ENCODE results near the gene FLG.
A peak's percentile ranks its signal among the peaks of the same experiment; 100 is the strongest.
"Not testable (repeated sequence)": the region's sequence is repeated elsewhere in the genome, so short reads cannot be mapped to it uniquely, and the experiment has no call there.

FLG gene

GRCh38 chr1:152325111-152325510 lies at the start of gene FLG:
Gene FLG, minus strand, starts transcription at chr1:152325239. Its CDS starts 9,783 bp downstream, at chr1:152315456.
- no peak for FAIRE-seq

GRCh38 chr1:152374451-152374850 lies 49.4 kb upstream of the FLG start:
- no peak for FAIRE-seq

- FAIRE-seq: no peak
Observed at GRCh38 chr1:152372672-152373071, 47.6 kb upstream of the FLG start.

- FAIRE-seq: no peak
Observed at GRCh38 chr1:152367436-152367835, 42.4 kb upstream of the FLG start.

GRCh38 chr1:152359906-152360305 lies 34.9 kb upstream of the FLG start, which contains the start of gene FLG2:
Gene FLG2, minus strand, starts transcription at chr1:152360006. Its CDS starts 1,122 bp downstream, at chr1:152358884.
- FAIRE-seq: no peak

GRCh38 chr1:152356736-152357135 lies 31.7 kb upstream of the FLG start:
- no peak for FAIRE-seq

GRCh38 chr1:152349611-152350010 lies 24.6 kb upstream of the FLG start:
- no peak for FAIRE-seq

- FAIRE-seq: no peak
Observed at GRCh38 chr1:152348447-152348846, 23.4 kb upstream of the FLG start.

GRCh38 chr1:152347116-152347728 lies 22.2 kb upstream of the FLG start:
- peak; percentile 61 for FAIRE-seq

- no peak for FAIRE-seq
Observed at GRCh38 chr1:152344438-152344837, 19.4 kb upstream of the FLG start.

GRCh38 chr1:152343006-152343405 lies 18.0 kb upstream of the FLG start:
- FAIRE-seq: no peak

- no peak for FAIRE-seq
Observed at GRCh38 chr1:152335399-152335798, 10.4 kb upstream of the FLG start.

- no peak for FAIRE-seq
Observed at GRCh38 chr1:152328801-152329391, 3.9 kb upstream of the FLG start.

- FAIRE-seq: no peak
Observed at GRCh38 chr1:152313970-152314369, 11.1 kb downstream of the FLG start.

- FAIRE-seq: no peak
Observed at GRCh38 chr1:152313319-152313801, 11.7 kb downstream of the FLG start.

GRCh38 chr1:152312169-152312568 lies 12.9 kb downstream of the FLG start:
- not testable (repeated sequence) for FAIRE-seq

- FAIRE-seq: no peak
Observed at GRCh38 chr1:152309955-152310354, 15.1 kb downstream of the FLG start.

- FAIRE-seq: not testable (repeated sequence)
Observed at GRCh38 chr1:152309320-152309901, 15.6 kb downstream of the FLG start.

GRCh38 chr1:152308758-152309157 lies 16.3 kb downstream of the FLG start:
- FAIRE-seq: not testable (repeated sequence)

- not testable (repeated sequence) for FAIRE-seq
Observed at GRCh38 chr1:152307970-152308369, 17.1 kb downstream of the FLG start.

GRCh38 chr1:152306123-152306522 lies 18.9 kb downstream of the FLG start:
- FAIRE-seq: not testable (repeated sequence)

GRCh38 chr1:152304773-152305172 lies 20.3 kb downstream of the FLG start:
- FAIRE-seq: not testable (repeated sequence)

GRCh38 chr1:152303139-152303872 lies 21.7 kb downstream of the FLG start:
- FAIRE-seq: not testable (repeated sequence)
